ENCODE results near the gene TMTC2.
"Not testable (repeated sequence)": the region's sequence is repeated elsewhere in the genome, so short reads cannot be mapped to it uniquely, and the experiment has no call there.

The TMTC2 gene

DNA sequence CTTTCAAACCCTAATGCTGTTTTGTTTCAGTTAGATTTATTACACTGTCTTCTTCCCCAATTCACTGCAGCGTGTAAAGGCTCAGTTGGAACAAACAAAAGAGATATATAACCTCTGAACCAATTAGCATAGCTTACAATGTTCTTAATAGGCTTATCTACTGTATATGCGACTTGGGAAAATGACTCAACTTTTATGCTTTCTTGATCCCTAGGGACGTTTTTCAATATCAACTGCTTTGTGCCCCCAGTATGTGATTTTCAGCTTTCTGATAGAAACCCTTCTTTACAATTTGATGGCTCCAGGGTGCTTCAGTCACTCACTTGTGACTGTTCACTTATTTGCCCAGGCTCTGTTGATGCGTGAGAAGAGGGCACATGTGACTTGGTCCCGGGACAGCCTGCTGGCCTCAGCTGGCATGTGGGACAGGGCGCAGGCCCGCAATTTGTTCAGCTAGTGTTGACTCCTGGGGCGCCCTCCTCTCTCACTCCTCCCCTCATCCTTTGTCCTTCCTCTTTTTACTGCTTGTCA is 107.1 kb downstream of the TMTC2 start:
- no peak for DNase-seq (ENCODE audit: low spot score)

GRCh38 chr12:82797480-82797879 is 110.8 kb downstream of the TMTC2 start:
- DNase-seq (ENCODE audit: low spot score): no peak

- no peak for DNase-seq (ENCODE audit: low spot score)
These were observed 113.5 kb downstream of the TMTC2 start for GRCh38 chr12:82800185-82800584.

DNA sequence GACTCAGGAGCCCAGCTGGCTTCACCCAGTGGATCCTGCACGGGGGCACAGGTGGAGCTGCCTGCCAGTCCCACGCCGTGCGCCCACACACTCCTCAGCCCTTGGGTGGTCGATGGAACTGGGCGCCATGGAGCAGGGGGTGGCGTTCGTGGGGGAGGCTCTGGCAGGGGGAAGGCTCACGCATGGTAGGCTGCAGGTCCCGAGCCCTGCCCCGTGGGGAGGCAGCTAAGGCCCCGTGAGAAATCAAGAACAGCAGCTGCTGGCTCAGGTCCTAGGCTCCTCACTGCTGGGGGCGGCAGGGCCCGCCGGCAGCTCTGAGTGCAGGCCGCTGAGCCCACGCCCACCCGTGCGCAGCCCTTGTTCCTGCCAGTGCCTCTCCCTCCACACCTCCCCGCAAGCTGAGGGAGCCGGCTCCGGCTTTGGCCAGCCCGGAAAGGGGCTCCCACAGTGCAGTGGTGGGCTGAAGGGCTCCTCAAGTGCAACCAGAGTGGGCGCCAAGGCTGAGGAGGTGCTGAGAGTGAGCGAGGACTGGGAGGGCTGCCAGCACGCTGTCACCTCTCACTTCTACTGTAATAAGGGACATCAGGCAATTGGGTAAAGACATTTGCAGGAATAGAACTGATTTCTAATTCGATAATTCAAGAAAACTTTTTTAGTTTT is 115.4 kb downstream of the TMTC2 start:
- DNase-seq (ENCODE audit: low spot score): no peak

GRCh38 chr12:82803201-82803600 is 116.5 kb downstream of the TMTC2 start:
- no peak for DNase-seq (ENCODE audit: low spot score)

DNA sequence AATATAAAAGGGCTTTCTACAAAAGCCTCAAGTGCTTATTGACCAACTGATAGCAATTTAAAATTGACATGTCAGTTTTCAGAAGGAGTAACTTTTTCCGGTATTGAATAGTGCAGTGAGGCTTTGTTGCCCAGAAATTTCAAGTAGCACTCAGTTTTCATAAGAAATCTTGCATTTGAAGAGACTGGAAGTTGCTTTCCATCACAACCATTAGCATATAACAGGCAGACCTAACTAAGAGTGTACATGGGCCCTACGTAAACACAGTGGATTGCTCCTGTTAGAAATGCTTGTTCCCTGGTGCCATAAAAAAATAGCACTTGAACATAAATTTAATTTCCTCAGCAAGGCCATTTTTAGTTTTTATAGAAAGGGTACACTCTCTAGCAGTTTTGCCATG is 117.9 kb downstream of the TMTC2 start:
- no peak for DNase-seq (ENCODE audit: low spot score)

DNA sequence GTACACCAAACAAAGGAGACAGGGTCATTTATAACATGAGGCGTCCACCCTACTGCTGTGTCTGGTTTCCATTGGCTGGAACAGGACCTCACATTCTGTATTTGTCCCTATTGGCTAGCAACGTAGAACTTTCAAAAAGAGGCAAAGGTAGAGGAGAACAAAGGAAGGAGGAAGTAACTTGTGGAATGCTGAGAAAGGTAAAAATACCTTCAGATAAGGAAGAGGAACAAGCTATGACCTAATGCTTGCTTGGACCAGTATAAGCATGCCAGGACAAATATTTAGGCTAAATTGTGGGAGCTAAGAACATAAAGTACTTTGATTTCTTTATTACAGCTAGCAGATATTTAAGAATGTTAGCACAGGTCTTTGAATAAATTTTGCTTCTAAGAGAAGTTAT is 118.3 kb downstream of the TMTC2 start:
- not testable (repeated sequence) for DNase-seq (ENCODE audit: low spot score)

DNA sequence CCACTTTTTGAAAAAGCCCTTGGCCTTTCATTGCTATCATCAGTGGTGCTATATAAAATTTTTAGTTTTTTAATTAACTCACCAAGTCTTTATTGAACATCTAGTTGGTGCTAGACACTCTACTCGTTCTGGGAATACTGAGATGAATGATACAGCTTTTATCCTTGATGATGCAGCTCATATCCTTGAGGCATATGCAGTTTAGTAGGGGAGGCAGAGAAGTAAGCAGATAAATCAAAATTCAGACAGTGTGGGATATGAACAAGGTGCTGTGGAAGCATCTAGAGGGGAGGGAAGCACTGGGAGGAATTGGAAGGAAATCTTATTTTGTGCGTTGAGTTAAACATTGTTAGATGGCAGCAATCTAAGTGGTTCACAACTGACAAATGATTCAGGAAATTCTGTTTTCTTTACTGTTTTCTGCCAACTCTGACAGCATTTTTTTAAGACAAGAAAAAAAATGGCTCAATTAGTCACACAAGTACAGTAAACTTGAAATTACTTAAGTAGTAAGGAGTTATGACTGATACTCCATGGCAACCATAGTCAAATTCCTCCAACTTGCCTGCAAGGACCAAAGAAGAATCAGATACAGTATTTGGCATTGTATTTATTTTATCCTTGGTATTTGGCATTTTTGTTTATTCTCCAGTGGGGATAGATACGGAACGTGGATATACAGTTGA is 119.2 kb downstream of the TMTC2 start:
- DNase-seq (ENCODE audit: low spot score): no peak

DNA sequence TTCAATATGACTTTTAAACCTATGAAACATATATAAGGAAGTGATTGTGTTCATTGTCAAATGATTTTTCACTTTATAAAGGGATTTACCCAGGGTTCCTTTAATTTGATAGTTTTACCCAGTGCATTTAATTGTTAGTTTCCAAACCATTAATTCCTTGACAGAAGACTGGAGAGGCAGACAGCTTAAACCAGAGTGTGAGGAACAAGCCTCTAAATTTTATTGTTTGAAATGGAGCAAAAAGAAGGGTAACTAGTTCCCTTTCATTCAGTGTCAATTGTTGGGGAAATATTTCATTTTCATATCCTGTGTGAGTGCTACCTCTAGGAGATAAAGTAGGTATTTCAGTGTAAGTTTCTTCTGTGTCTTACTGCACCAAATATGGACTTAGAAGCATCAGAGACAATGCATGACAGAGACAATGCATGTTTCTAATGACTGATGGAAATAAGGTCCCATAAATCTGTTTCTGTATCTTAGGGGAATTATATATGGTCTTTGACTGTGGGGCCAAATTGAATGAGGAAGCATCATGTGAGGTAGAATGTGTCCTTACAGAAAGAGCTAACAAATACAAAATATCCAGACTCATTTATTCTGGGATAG is 120.5 kb downstream of the TMTC2 start:
- DNase-seq (ENCODE audit: low spot score): no peak

GRCh38 chr12:82810568-82810967 is 123.9 kb downstream of the TMTC2 start:
- no peak for DNase-seq (ENCODE audit: low spot score)

DNA sequence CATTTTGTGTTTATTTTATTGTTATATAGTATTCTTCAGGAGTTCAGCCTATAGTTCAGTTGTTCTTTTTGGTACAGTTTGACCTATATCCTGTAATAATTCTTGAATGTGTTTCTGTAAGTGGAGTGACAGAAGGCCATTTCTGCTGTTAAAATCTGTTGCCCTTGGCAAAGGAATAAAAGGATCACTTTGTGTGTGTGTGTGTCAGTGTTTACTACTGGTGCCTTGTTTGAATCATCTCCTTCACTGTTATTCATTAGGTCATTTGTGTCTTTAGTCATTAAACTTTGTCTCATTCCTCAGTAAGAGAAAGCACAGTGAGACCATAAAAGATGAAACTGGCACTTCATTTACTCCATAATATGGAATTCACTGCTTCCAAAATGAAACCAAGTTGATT is 130.7 kb downstream of the TMTC2 start:
- DNase-seq (ENCODE audit: low spot score): no peak

- no peak for DNase-seq (ENCODE audit: low spot score)
These were observed 131.7 kb downstream of the TMTC2 start for GRCh38 chr12:82818271-82819035.

GRCh38 chr12:82826505-82826904 is 139.8 kb downstream of the TMTC2 start:
- no peak for DNase-seq (ENCODE audit: low spot score)

DNA sequence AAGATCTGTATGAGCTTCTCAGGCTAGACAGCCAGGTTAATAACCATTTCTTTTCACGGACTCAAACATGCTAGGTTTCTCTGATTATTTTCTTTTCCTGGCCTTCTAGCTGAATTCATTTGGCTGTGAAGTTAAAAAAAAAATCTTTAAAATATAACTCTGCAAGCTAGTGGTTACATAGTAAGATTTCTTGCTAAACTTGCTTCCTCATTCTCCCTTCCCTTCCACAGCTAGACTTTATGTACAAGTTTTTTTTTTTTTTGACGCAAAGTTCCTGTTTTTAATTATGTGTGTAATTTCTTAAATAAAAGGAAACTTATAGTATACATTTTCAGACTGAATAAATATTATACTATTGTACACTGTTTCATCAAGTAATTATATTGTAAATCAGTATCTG is 145.4 kb downstream of the TMTC2 start:
- no peak for DNase-seq (ENCODE audit: low spot score)

GRCh38 chr12:82832981-82833380 is 146.3 kb downstream of the TMTC2 start:
- DNase-seq (ENCODE audit: low spot score): no peak

- DNase-seq (ENCODE audit: low spot score): no peak
These were observed 146.8 kb downstream of the TMTC2 start for GRCh38 chr12:82833481-82833880.

- DNase-seq (ENCODE audit: low spot score): no peak
These were observed 148.5 kb downstream of the TMTC2 start for GRCh38 chr12:82835217-82835616.

DNA sequence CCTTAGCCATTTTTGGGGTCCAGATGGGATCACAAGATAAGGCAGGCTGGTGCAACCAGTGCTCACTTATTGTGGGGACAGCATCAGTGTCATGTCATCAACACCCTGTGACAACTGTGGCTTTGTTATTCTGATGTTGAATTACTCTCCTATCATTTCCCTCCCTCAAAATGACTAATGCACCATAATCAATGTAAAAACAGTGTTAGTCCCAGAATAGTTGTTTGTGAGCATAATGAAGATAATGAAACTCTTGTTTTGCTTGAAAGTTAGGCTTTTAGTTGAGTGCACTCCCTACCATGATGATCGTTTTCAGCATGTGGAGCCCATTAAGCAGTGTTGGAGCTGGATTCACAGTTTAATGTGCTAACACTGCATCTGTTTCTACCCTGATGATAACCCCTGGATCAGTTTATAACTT is 151.4 kb downstream of the TMTC2 start:
- DNase-seq (ENCODE audit: low spot score): no peak

- DNase-seq (ENCODE audit: low spot score): no peak
These were observed 152.1 kb downstream of the TMTC2 start for GRCh38 chr12:82838827-82839226.

- no peak for DNase-seq (ENCODE audit: low spot score)
These were observed 153.1 kb downstream of the TMTC2 start for GRCh38 chr12:82839796-82840195.

GRCh38 chr12:82841487-82841904 is 154.8 kb downstream of the TMTC2 start:
- DNase-seq (ENCODE audit: low spot score): no peak

GRCh38 chr12:82842480-82842879 is 155.8 kb downstream of the TMTC2 start:
- no peak for DNase-seq (ENCODE audit: low spot score)

Data from HuH-7.5 (cell line).